Hepatic stellate cell (primary cell): Measurements from ENCODE around the gene CRYGN.

Source experiments
- DNase-seq: peaks from one replicate; pipeline ENCODE4 v3.0.0; 2011; ENCODE audit warnings: low spot score

CRYGN gene

GRCh38 chr7:151439855-151440798, at the start of gene CRYGN:
Gene CRYGN, minus strand, starts transcription at chr7:151440141. Its CDS starts 224 bp downstream, at chr7:151439917.
- no peak for DNase-seq

GRCh38 chr7:151489498-151489897, 49.6 kb upstream of the CRYGN start:
- no peak for DNase-seq

- DNase-seq: no peak
Observed at GRCh38 chr7:151488096-151488495, 48.2 kb upstream of the CRYGN start.

GRCh38 chr7:151487228-151487627, 47.3 kb upstream of the CRYGN start:
- DNase-seq: no peak

- DNase-seq: no peak
Observed at GRCh38 chr7:151486074-151486473, 46.1 kb upstream of the CRYGN start.

GRCh38 chr7:151484971-151485707, 45.2 kb upstream of the CRYGN start:
- peak; percentile 55 for DNase-seq

- DNase-seq: no peak
Observed at GRCh38 chr7:151483711-151483983, 43.7 kb upstream of the CRYGN start.

GRCh38 chr7:151482883-151483710, 43.2 kb upstream of the CRYGN start:
- DNase-seq: no peak

- no peak for DNase-seq
Observed at GRCh38 chr7:151481650-151482505, 41.9 kb upstream of the CRYGN start.

GRCh38 chr7:151477867-151478266, 37.9 kb upstream of the CRYGN start:
- DNase-seq: no peak

GRCh38 chr7:151472644-151473380, 32.9 kb upstream of the CRYGN start:
- DNase-seq: no peak

- no peak for DNase-seq
Observed at GRCh38 chr7:151470711-151471110, 30.8 kb upstream of the CRYGN start.

GRCh38 chr7:151469281-151469680, 29.3 kb upstream of the CRYGN start:
- no peak for DNase-seq

- no peak for DNase-seq
Observed at GRCh38 chr7:151468217-151469018, 28.5 kb upstream of the CRYGN start.

GRCh38 chr7:151465169-151465568, 25.2 kb upstream of the CRYGN start:
- no peak for DNase-seq

GRCh38 chr7:151462306-151462779, 22.4 kb upstream of the CRYGN start:
- no peak for DNase-seq

- DNase-seq: no peak
Observed at GRCh38 chr7:151461942-151462230, 21.9 kb upstream of the CRYGN start.

- no peak for DNase-seq
Observed at GRCh38 chr7:151461096-151461941, 21.4 kb upstream of the CRYGN start.

GRCh38 chr7:151460474-151460855, 20.5 kb upstream of the CRYGN start:
- no peak for DNase-seq
